ENCODE results near the gene KLF11.
A peak's percentile ranks its signal among the peaks of the same experiment; 100 is the strongest.

KLF11 gene

DNA sequence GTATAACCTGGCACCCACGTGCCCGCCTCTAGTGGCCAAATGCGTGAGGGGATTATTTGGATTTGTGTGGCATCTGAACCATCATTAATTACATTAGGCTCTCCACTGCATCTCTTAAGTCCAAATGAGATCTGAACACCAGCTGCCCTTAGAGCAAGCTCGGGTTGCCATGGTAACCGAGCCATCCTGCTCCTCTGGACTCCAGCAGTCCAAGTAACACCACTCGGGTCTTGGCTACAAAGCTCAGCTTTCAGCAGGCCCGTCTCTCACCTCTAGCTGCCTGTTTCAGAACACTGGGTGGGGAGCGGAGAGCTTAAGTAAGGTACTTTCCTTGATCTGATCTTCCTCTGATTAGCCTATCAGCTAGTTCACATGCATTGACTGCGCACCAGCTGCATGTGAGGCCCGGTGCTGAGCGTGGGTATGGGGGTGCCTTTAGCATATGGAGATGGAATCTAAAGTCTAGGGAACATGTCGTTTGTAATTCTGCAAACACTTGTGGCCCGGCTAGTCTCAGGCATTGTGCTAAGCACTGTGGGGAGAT, 51.0 kb downstream of the KLF11 start:
- TF ChIP-seq, protein P1, sequence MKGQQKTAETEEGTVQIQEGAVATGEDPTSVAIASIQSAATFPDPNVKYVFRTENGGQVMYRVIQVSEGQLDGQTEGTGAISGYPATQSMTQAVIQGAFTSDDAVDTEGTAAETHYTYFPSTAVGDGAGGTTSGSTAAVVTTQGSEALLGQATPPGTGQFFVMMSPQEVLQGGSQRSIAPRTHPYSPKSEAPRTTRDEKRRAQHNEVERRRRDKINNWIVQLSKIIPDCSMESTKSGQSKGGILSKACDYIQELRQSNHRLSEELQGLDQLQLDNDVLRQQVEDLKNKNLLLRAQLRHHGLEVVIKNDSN (IDR thresholded peaks at IDR 0.05): no peak
- TF ChIP-seq NFIC (IDR thresholded peaks at IDR 0.05) (no peak), FOXM1 (IDR thresholded peaks at IDR 0.05; ENCODE audit: borderline replicate concordance, low read depth) (no peak), CREB1 (IDR thresholded peaks at IDR 0.05; ENCODE audit: low read depth) (no peak)
- TF ChIP-seq, protein P2, sequence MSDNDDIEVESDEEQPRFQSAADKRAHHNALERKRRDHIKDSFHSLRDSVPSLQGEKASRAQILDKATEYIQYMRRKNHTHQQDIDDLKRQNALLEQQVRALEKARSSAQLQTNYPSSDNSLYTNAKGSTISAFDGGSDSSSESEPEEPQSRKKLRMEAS (IDR thresholded peaks at IDR 0.05): no peak

DNA sequence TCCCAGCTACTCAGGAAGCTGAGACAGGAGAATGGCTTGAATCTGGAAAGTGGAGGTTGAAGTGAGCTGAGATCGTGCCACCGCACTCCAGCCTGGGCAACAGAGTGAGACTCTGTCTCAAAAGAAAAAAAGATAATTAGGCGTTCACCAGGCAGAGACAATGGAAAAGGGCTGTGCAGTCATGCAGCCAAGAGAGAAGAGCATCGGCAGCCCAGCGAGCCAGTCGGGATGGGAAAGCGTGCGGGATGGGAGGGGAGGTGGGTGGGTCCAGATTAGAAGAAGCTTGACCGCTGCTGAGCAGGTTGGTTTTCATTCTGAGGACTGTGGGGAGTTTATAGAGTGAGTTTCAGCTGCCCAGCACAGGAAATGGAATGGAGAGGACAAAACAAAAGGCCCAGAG, 51.8 kb downstream of the KLF11 start:
- TF ChIP-seq, protein P2 (IDR thresholded peaks at IDR 0.05): no peak
- no peak for TF ChIP-seq EGR1 (IDR thresholded peaks at IDR 0.05)
- TF ChIP-seq FOXM1 (IDR thresholded peaks at IDR 0.05; ENCODE audit: borderline replicate concordance, low read depth): no peak
- TF ChIP-seq NFIC (IDR thresholded peaks at IDR 0.05): no peak
- TF ChIP-seq YY1 (IDR thresholded peaks at IDR 0.05; ENCODE audit: low read depth): no peak
- TF ChIP-seq, protein P3, sequence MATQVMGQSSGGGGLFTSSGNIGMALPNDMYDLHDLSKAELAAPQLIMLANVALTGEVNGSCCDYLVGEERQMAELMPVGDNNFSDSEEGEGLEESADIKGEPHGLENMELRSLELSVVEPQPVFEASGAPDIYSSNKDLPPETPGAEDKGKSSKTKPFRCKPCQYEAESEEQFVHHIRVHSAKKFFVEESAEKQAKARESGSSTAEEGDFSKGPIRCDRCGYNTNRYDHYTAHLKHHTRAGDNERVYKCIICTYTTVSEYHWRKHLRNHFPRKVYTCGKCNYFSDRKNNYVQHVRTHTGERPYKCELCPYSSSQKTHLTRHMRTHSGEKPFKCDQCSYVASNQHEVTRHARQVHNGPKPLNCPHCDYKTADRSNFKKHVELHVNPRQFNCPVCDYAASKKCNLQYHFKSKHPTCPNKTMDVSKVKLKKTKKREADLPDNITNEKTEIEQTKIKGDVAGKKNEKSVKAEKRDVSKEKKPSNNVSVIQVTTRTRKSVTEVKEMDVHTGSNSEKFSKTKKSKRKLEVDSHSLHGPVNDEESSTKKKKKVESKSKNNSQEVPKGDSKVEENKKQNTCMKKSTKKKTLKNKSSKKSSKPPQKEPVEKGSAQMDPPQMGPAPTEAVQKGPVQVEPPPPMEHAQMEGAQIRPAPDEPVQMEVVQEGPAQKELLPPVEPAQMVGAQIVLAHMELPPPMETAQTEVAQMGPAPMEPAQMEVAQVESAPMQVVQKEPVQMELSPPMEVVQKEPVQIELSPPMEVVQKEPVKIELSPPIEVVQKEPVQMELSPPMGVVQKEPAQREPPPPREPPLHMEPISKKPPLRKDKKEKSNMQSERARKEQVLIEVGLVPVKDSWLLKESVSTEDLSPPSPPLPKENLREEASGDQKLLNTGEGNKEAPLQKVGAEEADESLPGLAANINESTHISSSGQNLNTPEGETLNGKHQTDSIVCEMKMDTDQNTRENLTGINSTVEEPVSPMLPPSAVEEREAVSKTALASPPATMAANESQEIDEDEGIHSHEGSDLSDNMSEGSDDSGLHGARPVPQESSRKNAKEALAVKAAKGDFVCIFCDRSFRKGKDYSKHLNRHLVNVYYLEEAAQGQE (IDR thresholded peaks at IDR 0.05; ENCODE audit: low read depth): no peak
- no peak for TF ChIP-seq EP300 (IDR thresholded peaks at IDR 0.05; ENCODE audit: borderline replicate concordance)
- no peak for TF ChIP-seq ZBTB7A (IDR thresholded peaks at IDR 0.05; ENCODE audit: low read depth)
- TF ChIP-seq TEAD4 (IDR thresholded peaks at IDR 0.05): no peak
- TF ChIP-seq TAF1 (IDR thresholded peaks at IDR 0.05; ENCODE audit: low read depth): no peak
- TF ChIP-seq RAD21 (IDR thresholded peaks at IDR 0.05; ENCODE audit: low read depth): no peak
- TF ChIP-seq, protein P1 (IDR thresholded peaks at IDR 0.05): no peak
- TF ChIP-seq CREB1 (IDR thresholded peaks at IDR 0.05; ENCODE audit: low read depth): no peak
- TF ChIP-seq TCF12 (IDR thresholded peaks at IDR 0.05; ENCODE audit: low read depth): no peak
- no peak for TF ChIP-seq CEBPB (IDR thresholded peaks at IDR 0.05)

DNA sequence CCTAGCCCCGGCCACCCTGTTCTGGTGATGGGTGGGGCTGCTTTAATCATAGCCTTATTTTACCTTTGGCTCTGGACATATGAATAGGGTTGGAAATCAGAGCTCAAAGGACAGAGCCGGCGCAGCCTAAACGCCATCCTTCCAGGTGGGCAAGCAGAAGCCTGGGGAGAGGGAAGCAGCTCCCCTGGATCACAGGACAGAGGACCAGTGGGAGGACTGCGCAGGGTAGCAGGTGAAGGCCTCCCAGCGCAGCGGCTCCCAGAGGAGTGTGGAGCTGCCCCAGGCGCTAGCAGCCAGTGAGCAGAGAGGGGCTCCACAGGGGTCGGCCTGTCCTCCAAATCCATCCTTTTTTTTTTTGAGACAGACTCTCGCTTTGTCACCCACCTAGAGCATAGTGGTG, 53.3 kb downstream of the KLF11 start:
- TF ChIP-seq TCF12 (IDR thresholded peaks at IDR 0.05; ENCODE audit: low read depth) (no peak), YY1 (IDR thresholded peaks at IDR 0.05; ENCODE audit: low read depth) (no peak), EGR1 (IDR thresholded peaks at IDR 0.05) (no peak), RAD21 (IDR thresholded peaks at IDR 0.05; ENCODE audit: low read depth) (no peak), FOXM1 (IDR thresholded peaks at IDR 0.05; ENCODE audit: borderline replicate concordance, low read depth) (no peak), TEAD4 (IDR thresholded peaks at IDR 0.05) (no peak), NFIC (IDR thresholded peaks at IDR 0.05) (no peak), ZBTB7A (IDR thresholded peaks at IDR 0.05; ENCODE audit: low read depth) (no peak), CREB1 (IDR thresholded peaks at IDR 0.05; ENCODE audit: low read depth) (no peak), CEBPB (IDR thresholded peaks at IDR 0.05) (no peak)
- TF ChIP-seq, protein P1 (IDR thresholded peaks at IDR 0.05): no peak
- TF ChIP-seq, protein P2 (IDR thresholded peaks at IDR 0.05): no peak
- TF ChIP-seq, protein P3 (IDR thresholded peaks at IDR 0.05; ENCODE audit: low read depth): no peak

DNA sequence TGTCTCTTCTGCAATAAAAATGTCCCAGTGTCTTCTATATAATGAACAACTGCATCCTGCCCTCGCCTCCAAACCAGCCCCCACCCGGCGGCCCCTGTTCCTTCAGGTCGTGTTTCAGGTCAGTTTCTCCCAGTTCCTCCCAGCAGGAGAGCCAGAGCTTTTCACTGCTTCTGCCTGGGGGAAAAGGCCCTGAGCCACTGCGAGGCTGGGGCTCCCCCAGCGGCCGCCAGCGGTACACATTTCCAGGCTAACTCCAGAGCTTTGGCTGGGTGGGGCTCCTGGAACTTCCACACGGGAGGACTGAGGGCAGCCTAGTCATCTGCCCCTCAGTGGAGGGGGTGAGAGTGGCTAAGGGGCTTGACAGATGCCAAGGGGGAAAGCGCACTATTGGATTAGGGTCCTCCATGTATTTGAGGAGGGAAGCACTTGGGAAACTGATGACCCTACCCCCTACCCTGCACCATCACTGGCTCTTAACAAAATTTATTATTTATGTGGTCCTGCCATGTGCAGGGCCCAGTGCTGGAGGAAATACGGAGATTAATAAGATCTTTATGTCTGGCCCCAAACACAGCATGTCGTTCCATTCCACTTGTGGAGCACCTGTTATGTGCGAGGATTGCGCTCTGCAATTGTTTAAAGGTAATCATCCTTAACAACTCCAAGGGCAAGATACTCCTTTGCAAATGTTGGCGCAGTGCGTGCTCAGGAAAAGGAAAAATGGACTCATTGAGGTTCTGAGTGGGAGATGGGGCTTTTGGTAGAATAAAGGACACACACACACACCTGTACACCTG, 54.2 kb downstream of the KLF11 start:
- TF ChIP-seq FOXM1 (IDR thresholded peaks at IDR 0.05; ENCODE audit: borderline replicate concordance, low read depth) (no peak), RAD21 (IDR thresholded peaks at IDR 0.05; ENCODE audit: low read depth) (peak; percentile 88), EP300 (IDR thresholded peaks at IDR 0.05; ENCODE audit: borderline replicate concordance) (peak; percentile 15; the same call in 1 of the 2 replicates), TAF1 (IDR thresholded peaks at IDR 0.05; ENCODE audit: low read depth) (no peak), TEAD4 (IDR thresholded peaks at IDR 0.05) (peak; percentile 36), ZBTB7A (IDR thresholded peaks at IDR 0.05; ENCODE audit: low read depth) (no peak), TCF12 (IDR thresholded peaks at IDR 0.05; ENCODE audit: low read depth) (peak; percentile 75), NFIC (IDR thresholded peaks at IDR 0.05) (no peak), EGR1 (IDR thresholded peaks at IDR 0.05) (no peak), CEBPB (IDR thresholded peaks at IDR 0.05) (0 out of 2 replicates have a peak, but pooled peaks have one; percentile 43), YY1 (IDR thresholded peaks at IDR 0.05; ENCODE audit: low read depth) (no peak), CREB1 (IDR thresholded peaks at IDR 0.05; ENCODE audit: low read depth) (no peak)
- TF ChIP-seq, protein P1 (IDR thresholded peaks at IDR 0.05): 0 out of 2 replicates have a peak, but pooled peaks have one; percentile 7
- TF ChIP-seq, protein P2 (IDR thresholded peaks at IDR 0.05): 0 out of 2 replicates have a peak, but pooled peaks have one; percentile 58
- TF ChIP-seq, protein P3 (IDR thresholded peaks at IDR 0.05; ENCODE audit: low read depth): no peak
